ENCODE results near the gene MSRB2.

Gene MSRB2

GRCh38 chr10:23141995-23142394 is 46.6 kb downstream of the MSRB2 start:
- H3K9me3 ChIP-seq = peaks cover 4% of the 10 kb centered on the region; the same call in 1 of the 2 replicates
- H3K9ac ChIP-seq = no peak overlapping the region
- H3K36me3 ChIP-seq = no peaks in the 10 kb centered on the region
- no peaks in the 10 kb centered on the region for H3K4me1 ChIP-seq
- no peak for TF ChIP-seq Cebpa-rat (IDR thresholded peaks at IDR 0.05)
- H3K27ac ChIP-seq = no peak overlapping the region
- H3K4me2 ChIP-seq = no peak overlapping the region
- H3K4me3 ChIP-seq = no peak overlapping the region
- no peaks in the 10 kb centered on the region for H4K20me1 ChIP-seq
- no peaks in the 10 kb centered on the region for H3K27me3 ChIP-seq

- Histone ChIP-seq H3K4me3 (no peak overlapping the region), H4K20me1 (no peaks in the 10 kb centered on the region), H3K4me2 (no peak overlapping the region), H3K27me3 (no peaks in the 10 kb centered on the region), H3K9me3 (peaks cover 3% of the 10 kb centered on the region; the same call in 1 of the 2 replicates), H3K36me3 (no peaks in the 10 kb centered on the region), H3K27ac (no peak overlapping the region), H3K4me1 (0 out of 2 replicates have a peak, but pooled peaks cover 4% of the 10 kb centered on the region), H3K9ac (no peak overlapping the region)
- TF ChIP-seq Cebpa-rat (IDR thresholded peaks at IDR 0.05) = no peak
Measured at GRCh38 chr10:23146258-23146657, 50.9 kb downstream of the MSRB2 start.

DNA sequence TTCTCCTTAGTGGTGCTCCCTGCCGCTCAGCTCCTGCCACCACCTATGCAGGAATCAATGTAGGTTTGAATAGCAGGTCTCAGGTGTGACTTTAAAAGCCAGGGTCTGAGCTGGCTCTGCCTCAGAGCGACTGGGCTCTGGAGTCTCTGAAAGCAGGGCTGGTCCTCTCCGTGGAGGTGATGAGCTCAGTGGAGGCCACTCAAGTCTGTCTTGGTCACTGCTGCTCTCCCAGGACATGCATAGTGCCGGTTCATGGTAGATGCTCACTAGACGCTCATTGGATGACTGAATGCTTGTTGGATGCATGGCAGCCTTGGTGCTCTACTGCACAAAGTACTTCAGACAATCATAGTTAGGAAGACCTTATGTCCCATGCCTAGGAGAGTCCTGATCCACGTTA is 51.7 kb downstream of the MSRB2 start:
- H4K20me1 ChIP-seq = no peaks in the 10 kb centered on the region
- no peaks in the 10 kb centered on the region for H3K9me3 ChIP-seq
- H3K4me1 ChIP-seq = 0 out of 2 replicates have a peak, but pooled peaks cover 4% of the 10 kb centered on the region
- H3K36me3 ChIP-seq = no peaks in the 10 kb centered on the region
- no peak for TF ChIP-seq Cebpa-rat (IDR thresholded peaks at IDR 0.05)
- H3K4me2 ChIP-seq = no peak overlapping the region
- no peak overlapping the region for H3K27ac ChIP-seq
- no peak overlapping the region for H3K4me3 ChIP-seq
- no peaks in the 10 kb centered on the region for H3K27me3 ChIP-seq
- H3K9ac ChIP-seq = no peak overlapping the region

- no peak for TF ChIP-seq Cebpa-rat (IDR thresholded peaks at IDR 0.05)
- H4K20me1 ChIP-seq = no peaks in the 10 kb centered on the region
- no peaks in the 10 kb centered on the region for H3K9me3 ChIP-seq
- H3K27me3 ChIP-seq = no peaks in the 10 kb centered on the region
- H3K4me1 ChIP-seq = 0 out of 2 replicates have a peak, but pooled peaks cover 4% of the 10 kb centered on the region
- no peak overlapping the region for H3K27ac ChIP-seq
- H3K4me3 ChIP-seq = no peak overlapping the region
- no peaks in the 10 kb centered on the region for H3K36me3 ChIP-seq
- H3K9ac ChIP-seq = no peak overlapping the region
- H3K4me2 ChIP-seq = no peak overlapping the region
Measured at GRCh38 chr10:23148214-23148613, 52.8 kb downstream of the MSRB2 start.

GRCh38 chr10:23150091-23150490 is 54.7 kb downstream of the MSRB2 start:
- H3K27me3 ChIP-seq = no peaks in the 10 kb centered on the region
- H3K9me3 ChIP-seq = no peaks in the 10 kb centered on the region
- no peaks in the 10 kb centered on the region for H4K20me1 ChIP-seq
- H3K27ac ChIP-seq = no peak overlapping the region
- H3K4me1 ChIP-seq = 0 out of 2 replicates have a peak, but pooled peaks cover 4% of the 10 kb centered on the region
- no peak overlapping the region for H3K4me2 ChIP-seq
- no peak overlapping the region for H3K4me3 ChIP-seq
- H3K9ac ChIP-seq = no peak overlapping the region
- H3K36me3 ChIP-seq = no peaks in the 10 kb centered on the region
- TF ChIP-seq Cebpa-rat (IDR thresholded peaks at IDR 0.05) = no peak

DNA sequence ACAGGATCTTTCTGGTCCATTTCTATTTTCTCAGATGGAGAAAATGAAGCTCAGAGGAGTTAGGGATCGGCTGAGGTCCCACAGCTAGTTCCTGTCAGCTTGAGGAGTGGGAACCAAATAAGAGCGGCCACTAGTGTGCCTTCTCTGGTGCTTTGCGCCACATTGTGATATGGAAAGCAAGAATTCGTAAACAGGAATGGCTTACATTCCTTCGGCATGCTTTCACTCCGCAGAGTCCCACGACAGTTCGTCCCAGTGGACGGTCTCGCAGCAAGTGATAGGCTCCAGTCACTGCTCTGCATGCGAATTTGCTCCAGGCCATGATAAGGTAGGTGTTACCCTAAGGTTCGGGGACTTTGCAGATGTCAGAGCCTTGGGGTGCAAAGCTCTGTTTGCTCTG is 55.2 kb downstream of the MSRB2 start:
- no peak for TF ChIP-seq Cebpa-rat (IDR thresholded peaks at IDR 0.05)
- Histone ChIP-seq H3K9me3 (no peaks in the 10 kb centered on the region), H3K9ac (no peak overlapping the region), H3K27ac (no peak overlapping the region), H3K4me1 (0 out of 2 replicates have a peak, but pooled peaks cover 4% of the 10 kb centered on the region), H3K27me3 (no peaks in the 10 kb centered on the region), H3K36me3 (no peaks in the 10 kb centered on the region), H3K4me2 (no peak overlapping the region), H4K20me1 (no peaks in the 10 kb centered on the region), H3K4me3 (no peak overlapping the region)

GRCh38 chr10:23151071-23151470 is 55.7 kb downstream of the MSRB2 start:
- H3K9ac ChIP-seq = no peak overlapping the region
- H3K9me3 ChIP-seq = no peaks in the 10 kb centered on the region
- no peaks in the 10 kb centered on the region for H3K36me3 ChIP-seq
- H4K20me1 ChIP-seq = no peaks in the 10 kb centered on the region
- 0 out of 2 replicates have a peak, but pooled peaks cover 4% of the 10 kb centered on the region for H3K4me1 ChIP-seq
- no peak overlapping the region for H3K4me3 ChIP-seq
- no peak overlapping the region for H3K27ac ChIP-seq
- no peaks in the 10 kb centered on the region for H3K27me3 ChIP-seq
- no peak overlapping the region for H3K4me2 ChIP-seq
- TF ChIP-seq Cebpa-rat (IDR thresholded peaks at IDR 0.05) = no peak

DNA sequence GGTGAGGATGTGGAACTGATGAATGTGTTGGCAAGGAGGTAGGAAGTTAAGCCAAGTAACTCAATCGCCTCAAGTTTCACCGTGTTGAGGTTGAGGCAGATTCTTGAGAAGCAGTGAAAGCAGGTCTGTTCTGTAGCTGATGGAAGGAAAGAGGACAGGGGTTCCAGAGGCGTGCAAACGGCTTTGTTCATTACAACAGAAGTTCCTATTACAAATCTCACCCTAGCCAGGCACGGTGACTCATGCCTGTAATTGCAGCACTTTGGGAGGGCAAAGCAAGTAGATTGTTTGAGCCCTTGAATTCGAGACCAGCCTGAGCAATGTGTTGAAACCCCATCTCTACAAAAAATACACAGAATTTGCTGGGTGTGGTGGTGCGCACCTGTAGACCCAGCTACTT is 59.8 kb downstream of the MSRB2 start:
- TF ChIP-seq Cebpa-rat (IDR thresholded peaks at IDR 0.05) = no peak
- Histone ChIP-seq H3K4me1 (peaks cover 11% of the 10 kb centered on the region), H3K27ac (no peak overlapping the region), H3K36me3 (no peaks in the 10 kb centered on the region), H3K27me3 (no peaks in the 10 kb centered on the region), H3K9ac (no peak overlapping the region), H4K20me1 (no peaks in the 10 kb centered on the region), H3K9me3 (no peaks in the 10 kb centered on the region), H3K4me3 (no peak overlapping the region), H3K4me2 (no peak overlapping the region)

GRCh38 chr10:23156447-23157150 is 61.2 kb downstream of the MSRB2 start:
- no peak for TF ChIP-seq Cebpa-rat (IDR thresholded peaks at IDR 0.05)
- no peaks in the 10 kb centered on the region for H3K36me3 ChIP-seq
- H3K27me3 ChIP-seq = no peaks in the 10 kb centered on the region
- H3K9ac ChIP-seq = no peak overlapping the region
- H3K9me3 ChIP-seq = no peaks in the 10 kb centered on the region
- H3K4me3 ChIP-seq = no peak overlapping the region
- H4K20me1 ChIP-seq = no peaks in the 10 kb centered on the region
- no peak overlapping the region for H3K4me2 ChIP-seq
- H3K27ac ChIP-seq = no peak overlapping the region
- peaks cover 9% of the 10 kb centered on the region for H3K4me1 ChIP-seq

DNA sequence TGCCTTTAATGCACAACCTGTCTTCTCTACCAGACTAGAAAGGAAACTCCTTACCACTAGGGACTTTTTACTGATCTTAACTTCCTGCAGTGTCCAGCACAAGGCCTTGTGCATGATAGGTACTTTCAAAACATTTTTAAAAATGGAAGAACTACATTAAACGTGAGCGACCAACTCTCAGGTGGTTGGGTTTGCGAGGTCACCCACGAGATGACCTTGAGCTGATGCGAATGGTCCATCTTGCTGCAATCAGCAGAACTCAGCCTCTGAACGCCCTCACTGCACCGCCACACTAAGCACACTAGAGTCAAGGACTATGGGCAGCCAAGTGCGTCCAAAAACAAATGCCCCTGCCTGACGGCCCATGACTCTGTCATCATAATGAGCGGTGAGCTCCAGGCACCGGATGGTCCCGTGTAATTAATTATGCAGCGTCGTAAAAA is 61.9 kb downstream of the MSRB2 start:
- no peaks in the 10 kb centered on the region for H4K20me1 ChIP-seq
- no peak for TF ChIP-seq Cebpa-rat (IDR thresholded peaks at IDR 0.05)
- H3K4me2 ChIP-seq = no peak overlapping the region
- no peaks in the 10 kb centered on the region for H3K36me3 ChIP-seq
- no peak overlapping the region for H3K9ac ChIP-seq
- H3K27ac ChIP-seq = no peak overlapping the region
- H3K9me3 ChIP-seq = no peaks in the 10 kb centered on the region
- H3K4me1 ChIP-seq = peaks cover 9% of the 10 kb centered on the region
- no peak overlapping the region for H3K4me3 ChIP-seq
- H3K27me3 ChIP-seq = no peaks in the 10 kb centered on the region
